Measurements from ENCODE around the gene RBM24.
"Not testable (repeated sequence)": the region's sequence is repeated elsewhere in the genome, so short reads cannot be mapped to it uniquely, and the experiment has no call there.

The RBM24 gene

DNA sequence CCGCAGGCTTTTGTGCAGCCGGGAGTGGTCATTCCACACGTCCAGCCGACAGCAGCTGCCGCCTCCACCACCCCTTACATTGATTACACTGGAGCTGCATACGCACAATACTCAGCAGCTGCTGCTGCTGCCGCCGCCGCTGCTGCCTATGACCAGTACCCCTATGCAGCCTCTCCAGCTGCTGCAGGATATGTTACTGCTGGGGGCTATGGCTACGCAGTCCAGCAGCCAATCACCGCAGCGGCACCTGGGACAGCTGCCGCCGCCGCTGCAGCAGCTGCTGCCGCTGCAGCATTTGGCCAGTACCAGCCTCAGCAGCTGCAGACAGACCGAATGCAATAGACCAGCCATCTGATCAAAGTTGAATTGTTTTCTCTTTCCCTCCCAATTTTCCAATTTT is 10.6 kb downstream of the RBM24 start:
- DNase-seq (ENCODE audit: low read depth): no peak

- no peak for DNase-seq (ENCODE audit: low read depth)
Observed at GRCh38 chr6:17292600-17293133, 11.5 kb downstream of the RBM24 start.

DNA sequence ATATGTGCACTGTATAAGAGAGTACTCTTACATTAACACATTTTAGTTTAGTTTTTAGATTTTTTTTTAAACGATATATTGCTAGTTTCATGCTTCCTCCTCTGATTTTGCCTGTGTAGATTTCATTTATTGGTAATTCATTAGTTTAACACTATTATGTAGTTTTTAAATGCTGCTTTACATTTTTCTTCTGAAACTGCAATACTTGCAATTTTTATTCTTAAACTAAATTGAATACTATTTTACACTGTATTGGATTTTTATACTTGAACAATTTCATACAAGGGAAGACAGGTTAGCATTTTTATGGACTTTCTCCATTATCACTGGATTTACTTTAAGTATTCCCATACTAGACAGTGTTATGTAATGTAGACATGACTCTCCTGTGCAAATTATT is 12.2 kb downstream of the RBM24 start:
- DNase-seq (ENCODE audit: low read depth): no peak

DNA sequence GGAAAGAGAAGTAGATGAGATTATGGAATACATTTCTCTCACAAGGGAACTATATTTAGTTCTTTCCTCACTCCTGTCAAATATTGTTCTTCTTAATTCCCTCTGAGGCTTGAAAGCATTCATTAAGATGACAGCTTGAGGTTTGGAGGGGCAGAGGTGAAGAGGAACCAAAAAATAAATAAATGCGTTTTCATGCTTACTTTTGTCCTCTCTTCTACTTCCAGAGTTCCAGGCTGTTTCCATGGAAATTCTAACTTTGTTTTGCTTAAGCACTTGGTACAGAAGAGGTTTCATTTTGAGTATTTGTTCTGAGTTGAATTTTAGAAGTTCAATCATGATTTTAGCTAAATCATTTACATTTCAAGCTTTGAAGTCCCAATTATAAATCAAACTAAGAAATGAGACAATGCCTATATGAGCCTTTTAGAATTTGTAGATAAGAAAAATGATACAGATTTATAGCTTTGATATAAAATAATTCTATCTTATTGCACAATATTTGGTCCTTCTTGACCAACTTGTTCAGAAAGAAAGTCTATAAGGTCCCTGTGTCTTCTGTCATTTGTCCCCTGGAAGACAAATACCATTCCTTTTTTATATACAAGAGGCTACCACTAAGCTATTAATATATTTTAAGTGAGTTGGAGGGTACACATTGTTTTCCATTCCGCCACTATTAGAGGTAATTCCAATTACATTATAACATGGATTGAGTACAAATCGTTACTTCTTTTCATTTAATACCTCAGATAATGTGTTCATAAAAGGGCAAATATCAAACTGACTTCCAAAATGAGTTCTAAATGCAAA is 16.3 kb downstream of the RBM24 start:
- no peak for DNase-seq (ENCODE audit: low read depth)

- DNase-seq (ENCODE audit: low read depth): no peak
Observed at GRCh38 chr6:17298257-17298656, 17.1 kb downstream of the RBM24 start.

- DNase-seq (ENCODE audit: low read depth): no peak
Observed at GRCh38 chr6:17299222-17299621, 18.1 kb downstream of the RBM24 start.

DNA sequence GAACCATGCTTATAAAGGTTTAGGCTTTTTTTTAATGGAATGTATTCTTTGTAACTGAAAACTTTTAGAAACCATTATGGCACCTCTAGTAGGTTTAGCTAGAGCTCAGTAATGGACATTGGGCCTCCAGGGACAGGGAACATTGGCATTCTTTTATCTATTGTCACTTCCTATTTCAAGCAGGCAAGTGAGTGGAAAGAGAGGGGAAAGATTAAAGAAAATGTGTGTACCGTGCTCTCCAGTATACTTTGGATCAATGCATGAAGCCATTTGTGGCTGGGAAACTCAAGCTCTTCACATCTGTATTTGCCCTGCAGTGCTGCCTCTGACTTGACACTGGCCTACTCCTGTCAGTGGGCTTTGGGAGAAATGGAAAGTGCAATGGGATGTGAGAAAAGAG is 18.6 kb downstream of the RBM24 start:
- no peak for DNase-seq (ENCODE audit: low read depth)

GRCh38 chr6:17300637-17301036 is 19.5 kb downstream of the RBM24 start:
- no peak for DNase-seq (ENCODE audit: low read depth)

GRCh38 chr6:17303444-17303843 is 22.3 kb downstream of the RBM24 start:
- DNase-seq (ENCODE audit: low read depth): no peak

DNA sequence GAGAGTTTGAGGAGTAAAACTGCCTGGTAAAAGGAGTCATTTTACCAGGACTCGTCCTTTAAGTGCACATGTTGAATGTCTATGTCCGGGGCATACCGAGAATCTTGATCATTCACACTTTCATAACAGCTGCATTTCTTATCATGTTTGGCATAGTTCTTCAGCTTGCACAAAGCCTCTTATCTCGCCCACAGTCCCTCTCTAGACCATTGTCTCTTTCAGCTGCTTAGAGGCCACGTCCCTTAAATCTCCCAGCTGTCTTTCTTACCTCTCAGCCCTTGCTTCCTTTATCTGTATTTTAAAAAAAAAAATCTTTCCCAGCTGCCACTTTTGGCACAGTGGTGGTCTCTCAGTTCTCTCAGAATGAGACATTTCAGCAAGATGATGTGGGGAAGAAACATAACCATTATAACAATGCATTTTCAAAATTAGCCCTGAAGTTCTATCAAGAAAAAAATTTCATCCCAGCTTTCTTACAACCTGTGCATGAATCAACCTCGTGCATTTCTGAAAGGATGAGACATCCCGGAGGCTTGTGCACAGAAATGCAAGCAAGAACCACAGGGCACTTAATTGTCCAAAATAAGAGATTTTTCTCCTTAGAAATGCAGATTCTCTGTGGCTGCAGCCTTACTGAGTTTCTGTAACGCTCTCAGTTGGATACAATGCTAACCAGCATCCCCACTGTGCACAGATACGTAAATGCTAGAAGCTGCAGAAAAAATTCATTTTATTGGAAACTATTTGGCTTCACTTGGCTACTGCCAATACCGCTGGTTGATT is 24.2 kb downstream of the RBM24 start:
- DNase-seq (ENCODE audit: low read depth): no peak

GRCh38 chr6:17311595-17312311 is 30.6 kb downstream of the RBM24 start:
- DNase-seq (ENCODE audit: low read depth): no peak

- not testable (repeated sequence) for DNase-seq (ENCODE audit: low read depth)
Observed at GRCh38 chr6:17313238-17313637, 32.1 kb downstream of the RBM24 start.

DNA sequence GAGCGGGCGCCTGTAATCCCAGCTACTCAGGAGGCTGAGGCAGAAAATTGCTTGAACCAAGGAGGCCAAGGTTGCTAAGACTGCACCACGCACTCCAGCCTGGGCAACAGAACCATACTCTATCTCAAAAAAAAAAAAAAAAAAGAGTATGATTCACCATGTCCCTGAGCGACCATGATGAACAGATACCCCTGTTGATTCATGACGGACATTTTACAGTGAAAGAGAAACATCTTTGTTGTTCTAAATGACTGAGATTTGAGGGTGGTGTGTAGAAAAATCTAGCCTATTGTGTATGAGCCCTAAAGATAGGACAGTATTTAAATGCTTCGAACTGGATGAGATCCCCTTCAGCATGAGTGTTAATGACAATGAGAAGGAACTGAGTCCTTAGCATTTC is 32.8 kb downstream of the RBM24 start:
- no peak for DNase-seq (ENCODE audit: low read depth)

DNA sequence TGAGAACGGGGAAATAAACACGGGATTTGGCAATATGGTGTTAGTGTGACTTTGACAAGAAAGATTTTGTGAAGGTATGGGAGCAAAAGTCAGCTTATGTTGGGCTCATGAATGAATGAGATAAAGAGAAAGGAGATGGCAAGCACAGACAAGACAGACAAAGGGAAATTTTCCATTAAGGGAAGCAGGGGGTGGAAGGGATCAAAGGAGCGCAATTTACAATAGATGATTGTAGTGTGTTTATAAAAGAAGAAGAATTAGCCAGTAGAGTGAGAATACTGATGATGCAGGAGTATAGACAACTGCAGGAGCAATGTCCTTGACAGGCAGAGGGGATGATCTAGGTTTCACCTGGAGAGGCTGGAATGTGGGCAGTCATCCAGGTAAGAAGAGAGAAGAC is 34.1 kb downstream of the RBM24 start:
- DNase-seq (ENCODE audit: low read depth): no peak

- no peak for DNase-seq (ENCODE audit: low read depth)
Observed at GRCh38 chr6:17318435-17319165, 37.4 kb downstream of the RBM24 start.

DNA sequence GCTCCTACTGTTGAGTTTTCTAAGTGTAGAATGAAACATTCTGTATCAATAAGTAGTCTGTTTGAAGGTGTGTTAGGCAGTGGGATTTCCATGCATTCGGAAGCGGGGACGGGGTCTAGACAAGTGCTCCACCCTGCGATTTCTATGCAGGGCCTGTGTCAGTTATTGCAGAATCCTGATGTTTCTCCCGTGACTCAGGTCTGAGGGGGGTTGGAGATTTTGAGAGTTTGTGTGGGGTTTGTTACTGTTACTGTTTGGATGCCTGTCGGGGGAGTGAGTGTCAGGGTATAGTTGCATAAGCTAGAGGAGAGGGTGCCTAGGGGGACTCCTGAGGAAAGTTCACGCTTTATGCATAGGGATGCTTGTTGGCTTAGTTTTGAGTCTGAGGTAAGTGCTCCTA is 39.1 kb downstream of the RBM24 start:
- not testable (repeated sequence) for DNase-seq (ENCODE audit: low read depth)

- DNase-seq (ENCODE audit: low read depth): no peak
Observed at GRCh38 chr6:17331238-17331637, 50.1 kb downstream of the RBM24 start.

- DNase-seq (ENCODE audit: low read depth): no peak
Observed at GRCh38 chr6:17334265-17334664, 53.1 kb downstream of the RBM24 start.

DNA sequence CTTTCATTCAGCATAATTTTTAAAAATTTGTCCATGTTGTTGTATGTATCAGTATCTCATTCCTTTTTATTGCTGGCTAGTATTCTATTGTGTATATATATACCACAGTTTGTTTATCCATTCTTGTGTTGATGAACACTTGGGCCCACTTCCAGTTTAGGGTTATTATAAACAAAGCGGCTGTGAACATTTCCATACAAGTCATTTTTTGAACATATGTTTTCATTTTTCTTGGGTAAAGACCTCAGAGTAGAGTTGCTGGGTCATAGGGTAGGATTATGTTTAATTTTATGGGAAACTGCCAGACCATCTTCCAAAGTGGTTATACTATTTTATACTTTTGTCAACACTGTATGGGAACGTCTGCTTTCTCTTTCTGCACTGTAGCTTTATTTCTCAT is 55.3 kb downstream of the RBM24 start:
- no peak for DNase-seq (ENCODE audit: low read depth)

GRCh38 chr6:17339308-17339670 is 58.1 kb downstream of the RBM24 start:
- no peak for DNase-seq (ENCODE audit: low read depth)

DNA sequence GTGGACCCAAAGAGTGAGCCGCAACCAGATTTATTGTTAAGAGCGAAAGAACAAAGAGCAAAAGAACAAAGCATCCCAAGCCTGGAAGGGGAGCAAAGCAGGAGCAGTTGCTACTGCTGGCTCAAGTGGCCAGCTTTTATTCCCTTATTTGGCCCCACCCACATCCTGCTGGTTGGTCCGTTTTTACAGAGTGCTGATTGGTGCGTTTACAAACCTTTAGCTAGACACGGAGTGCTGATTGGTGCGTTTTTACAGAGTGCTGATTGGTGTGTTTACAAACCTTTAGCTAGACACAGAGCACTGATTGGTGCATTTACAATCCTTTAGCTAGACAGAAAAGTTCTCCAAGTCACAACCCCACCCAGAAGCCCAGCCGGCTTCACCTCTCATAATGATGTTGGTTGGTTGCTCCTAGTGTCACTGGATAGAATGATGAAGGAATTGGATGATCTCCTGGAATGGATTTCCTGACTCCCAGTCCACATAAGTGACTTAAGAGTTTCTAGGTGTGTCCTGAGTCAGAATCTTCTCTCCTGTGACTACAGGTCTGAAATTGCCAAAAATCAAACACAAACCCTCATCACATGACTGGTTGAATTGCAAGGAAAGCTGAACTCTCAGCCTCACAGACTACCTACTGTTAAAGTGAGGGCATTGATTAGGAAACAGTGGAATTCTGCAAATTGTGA is 60.1 kb downstream of the RBM24 start:
- DNase-seq (ENCODE audit: low read depth): no peak
